IMR-90 (cell line): Measurements from ENCODE around the gene PEX19. TPM values are rescaled to one million over a fixed set of nuclear protein-coding genes. Genes with fewer than 3 reads are reported as not detected.

Experiments used
- ATAC-seq: fragments of 200-7000 bp; cut with Tn5 transposase; 2 replicates; pipeline ENCODE4 v1.9.1; 2020; ENCODE audit warnings: low read depth, mild to moderate bottlenecking, moderate library complexity
- BruUV-seq: library from RNA; stranded (reverse); fragments of 400-500 nt; replicated peaks from 2 replicates; lab custom pipeline; 2021; lab: Mats Ljungman, UMichigan
- CTCF ChIA-PET: fragments of 300-600 bp; formaldehyde crosslinking; extraction: SDS; loops from one replicate; lab custom pipeline; 2021; ENCODE audit warnings: antibody characterized with exemption; lab: Yijun Ruan, JAX
- POLR2A ChIA-PET: fragments of 300-600 bp; sonication (Branson Sonifier 250); formaldehyde crosslinking; loops from one replicate; lab custom pipeline; 2022; ENCODE audit warnings: antibody characterized with exemption; ENCODE audit not compliant: unreplicated experiment; lab: Charles Lee
- DNase-seq: peaks from one replicate; pipeline ENCODE4 v3.0.0; 2013
- H2AFZ ChIP-seq: replicated peaks from 2 replicates; pipeline ENCODE3; 2013; ENCODE audit warnings: low read length, mild to moderate bottlenecking; ENCODE audit not compliant: poor library complexity
- H2AK5ac ChIP-seq: 2 replicates; pipeline ENCODE4 v1.6.1; 2013; ENCODE audit warnings: low read depth, low read length, inconsistent platforms
- H2AK9ac ChIP-seq: replicated peaks from 2 replicates; pipeline ENCODE3; 2013; ENCODE audit warnings: mild to moderate bottlenecking, low read depth, low read length, moderate library complexity; ENCODE audit not compliant: poor library complexity
- H2BK120ac ChIP-seq: 2 replicates; pipeline ENCODE4 v1.6.1; 2013; ENCODE audit warnings: low read depth, low read length, inconsistent platforms
- H2BK15ac ChIP-seq: 3 replicates; pipeline ENCODE4 v1.6.1; 2013; ENCODE audit warnings: low read depth, low read length, inconsistent platforms
- H2BK20ac ChIP-seq: 2 replicates; pipeline ENCODE4 v1.6.1; 2013; ENCODE audit warnings: low read depth, mild to moderate bottlenecking, inconsistent platforms, low read length, moderate library complexity
- H2BK5ac ChIP-seq: 2 replicates; pipeline ENCODE4 v1.6.1; 2013; ENCODE audit warnings: mild to moderate bottlenecking, low read depth, low read length, inconsistent platforms; ENCODE audit not compliant: poor library complexity, severe bottlenecking
- H3K14ac ChIP-seq: replicated peaks from 2 replicates; pipeline ENCODE4 v1.6.1; 2013; ENCODE audit warnings: low read depth, low read length, inconsistent platforms
- H3K18ac ChIP-seq: 2 replicates; pipeline ENCODE4 v1.6.1; 2013; ENCODE audit warnings: low read depth, low read length, control low read depth
- H3K23ac ChIP-seq: 2 replicates; pipeline ENCODE4 v1.6.1; 2013; ENCODE audit warnings: low read depth, low read length, inconsistent platforms
- H3K27ac ChIP-seq: 2 replicates; pipeline ENCODE4 v1.5.1; 2013; ENCODE audit warnings: mild to moderate bottlenecking, control low read depth, low read length; ENCODE audit not compliant: insufficient read depth
- H3K27me3 ChIP-seq: 2 replicates; pipeline ENCODE4 v1.6.1; 2013; ENCODE audit warnings: low read length; ENCODE audit not compliant: control insufficient read depth, insufficient read depth
- H3K36me3 ChIP-seq: 2 replicates; pipeline ENCODE4 v1.6.1; 2013; ENCODE audit warnings: low read length, mixed read lengths; ENCODE audit not compliant: control insufficient read depth, insufficient read depth
- H3K4ac ChIP-seq: 2 replicates; pipeline ENCODE4 v1.6.1; 2013; ENCODE audit warnings: low read depth, low read length, inconsistent platforms
- H3K4me1 ChIP-seq: 2 replicates; pipeline ENCODE4 v1.6.1; 2013; ENCODE audit warnings: low read length, mixed read lengths; ENCODE audit not compliant: control insufficient read depth, insufficient read depth
- H3K4me2 ChIP-seq: 2 replicates; pipeline ENCODE4 v1.6.1; 2013; ENCODE audit warnings: low read depth, mild to moderate bottlenecking, control low read depth, low read length, moderate library complexity
- H3K4me3 ChIP-seq: 2 replicates; pipeline ENCODE4 v1.5.1; 2013; ENCODE audit warnings: low read depth, mild to moderate bottlenecking, control low read depth, low read length, moderate library complexity; ENCODE audit not compliant: insufficient read depth
- H3K56ac ChIP-seq: 2 replicates; pipeline ENCODE4 v1.6.1; 2013; ENCODE audit warnings: low read length, inconsistent platforms; ENCODE audit not compliant: insufficient read depth; ENCODE audit errors: extremely low read depth
- H3K79me1 ChIP-seq, 2 experiments: 2 replicates each; pipeline ENCODE4 v1.6.1; 2013; ENCODE audit warnings: low read length in 2 of 2, inconsistent platforms in 1 of 2, low read depth in 1 of 2
- H3K9ac ChIP-seq: 2 replicates; pipeline ENCODE4 v1.6.1; 2013; ENCODE audit warnings: low read depth, low read length, control low read depth
- H3K9me1 ChIP-seq: 2 replicates; pipeline ENCODE4 v1.6.1; 2013; ENCODE audit warnings: low read length, inconsistent platforms; ENCODE audit not compliant: insufficient read depth
- H3K9me3 ChIP-seq: 2 replicates; pipeline ENCODE4 v1.6.1; 2013; ENCODE audit warnings: low read length; ENCODE audit not compliant: control insufficient read depth, insufficient read depth
- H4K20me1 ChIP-seq: 2 replicates; pipeline ENCODE4 v1.6.1; 2013; ENCODE audit warnings: low read length, inconsistent platforms; ENCODE audit not compliant: insufficient read depth
- H4K5ac ChIP-seq: 2 replicates; pipeline ENCODE4 v1.6.1; 2013; ENCODE audit warnings: mild to moderate bottlenecking, low read depth, low read length, control low read depth
- H4K8ac ChIP-seq, 2 experiments: 2 replicates each; pipeline ENCODE4 v1.6.1; 2013; ENCODE audit warnings: low read depth in 2 of 2, low read length in 2 of 2, control low read depth in 1 of 2, inconsistent platforms in 1 of 2
- H4K91ac ChIP-seq: 2 replicates; pipeline ENCODE4 v1.6.1; 2013; ENCODE audit warnings: low read depth, low read length, inconsistent platforms; ENCODE audit not compliant: insufficient read depth
- CEBPB ChIP-seq: IDR thresholded peaks from 2 replicates; pipeline ENCODE4 v1.6.1; 2012; ENCODE audit warnings: low read depth, low read length, improper control_type of control experiment
- CHD1 ChIP-seq: IDR thresholded peaks from 2 replicates; pipeline ENCODE4 v1.6.1; 2012; ENCODE audit warnings: low read depth, low read length, improper control_type of control experiment
- MAZ ChIP-seq: IDR thresholded peaks from 2 replicates; pipeline ENCODE4 v1.6.1; 2012; ENCODE audit warnings: low read depth, mild to moderate bottlenecking, low read length, improper control_type of control experiment, moderate library complexity, borderline replicate concordance
- RCOR1 ChIP-seq: IDR thresholded peaks from 2 replicates; pipeline ENCODE4 v1.6.1; 2012; ENCODE audit warnings: mild to moderate bottlenecking, low read length, improper control_type of control experiment; ENCODE audit not compliant: insufficient replicate concordance
- SMC3 ChIP-seq: fragments of 150-350 bp; IDR thresholded peaks from 2 replicates; pipeline ENCODE4 v1.6.1; 2016; ENCODE audit warnings: low read depth, mild to moderate bottlenecking, antibody characterized with exemption, low read length, moderate library complexity
- WGBS, 2 experiments: methylation state at CpG; one replicate each; pipeline versions ENCODE4 v1.1.5 to v1.1.7; 2013; ENCODE audit warnings: missing lambda C conversion rate in 2 of 2; ENCODE audit not compliant: insufficient read length in 1 of 2; ENCODE audit errors: extremely low coverage in 2 of 2; 5-methylcytosine and 5-hydroxymethylcytosine counted together
- dilution Hi-C: fragments of 300-500 bp; cut with HindIII; formaldehyde crosslinking; loops from one replicate; pipeline ENCODE4 v1.14.3; 2018; ENCODE audit warnings: low sequenced_read_pairs; ENCODE audit not compliant: unreplicated experiment
- in situ Hi-C: fragments of 300-500 bp; cut with MboI; formaldehyde crosslinking; loops from 3 replicates; pipeline ENCODE4 v1.14.3; 2019; ENCODE audit warnings: low sequenced_read_pairs, inconsistent platforms, mixed read lengths
- intact Hi-C: fragments of 100-400 bp; cut with micrococcal nuclease; formaldehyde crosslinking; loops from 2 replicates; pipeline ENCODE4 v1.10.0; 2022
- polyA plus RNA-seq, 3 experiments: library from polyadenylated mRNA; depleted of rRNA; stranded (reverse); fragments of >200 nt; gene quantifications; 2 replicates each; pipeline ENCODE4 v1.2.3, GENCODE V29; 2012; ENCODE audit warnings: low replicate concordance in 1 of 3
- total RNA-seq: library from RNA; depleted of rRNA; stranded (reverse); fragments of >200 nt; gene quantifications from 2 replicates; pipeline ENCODE4 v1.2.3, GENCODE V29; 2012

PEX19 gene
- total and polyA plus RNA-seq, 2 of the 4 experiments (the other 2 are of a cell fraction): 44.5 to 67.7 TPM

GRCh38 chr1:160247053-160247452 lies 37.9 kb downstream of the PEX19 start:
- no peak for ATAC-seq
- Histone ChIP-seq H3K14ac (no peak overlapping the region), H3K27me3 (no peaks in the 10 kb centered on the region), H3K9me1 (no peaks in the 10 kb centered on the region), H3K4ac (no peak overlapping the region), H3K4me3 (no peak overlapping the region), H3K9ac (no peak overlapping the region), H3K4me1 (peaks cover 2% of the 10 kb centered on the region; the same call in 1 of the 2 replicates), H3K23ac (no peak overlapping the region), H2BK120ac (no peak overlapping the region), H3K36me3 (peaks cover 4% of the 10 kb centered on the region; the same call in 1 of the 2 replicates), H3K27ac (no peak overlapping the region), H4K5ac (no peak overlapping the region), H2BK5ac (no peak overlapping the region), H4K20me1 (peaks cover 28% of the 10 kb centered on the region), H2BK20ac (no peak overlapping the region), H3K18ac (no peak overlapping the region), H3K9me3 (no peaks in the 10 kb centered on the region), H4K91ac (no peak overlapping the region), H2BK15ac (no peak overlapping the region), H2AK9ac (no peak overlapping the region), H3K56ac (no peak overlapping the region), H2AK5ac (no peak overlapping the region), H3K79me1 (peaks cover 31 to 57% of the 10 kb centered on the region in 2 experiments), H4K8ac (no peak overlapping the region), H3K4me2 (no peak overlapping the region), H2AFZ (no peak overlapping the region)
- in situ Hi-C loops: no loop called here
- no peak for DNase-seq
- CTCF ChIA-PET: interaction anchor here (1.2 to 1.6 kb wide), 2 partner anchors 9 to 146 kb away, joined by 3 to 4 read pairs; no protein-coding TSS in a partner anchor
- POLR2A ChIA-PET: no interaction called here
- no peak for TF ChIP-seq CHD1
- TF ChIP-seq CEBPB: no peak
- no peak for TF ChIP-seq SMC3
- no peak for TF ChIP-seq MAZ
- no peak for TF ChIP-seq RCOR1
- no CpG with 5 or more reads among the region's 1 CpG for WGBS, 2 experiments
- BruUV-seq: no TSS peak
- intact Hi-C loops: loop anchor here (5.0 kb wide), 1 partner anchor 55 kb away; the partner anchor contains the start of gene CASQ1
- dilution Hi-C loops: no loop called here
